Left lung (tissue), 10 donors: ENCODE measurements around the gene KRT28. TPM values are rescaled to one million over a fixed set of nuclear protein-coding genes. Genes with fewer than 3 reads are reported as not detected.

ENCODE experiments used
- ATAC-seq: fragments of 200-7000 bp; cut with Tn5 transposase; one replicate; pipeline ENCODE4 v1.9.1; 2020; ENCODE audit warnings: moderate library complexity
- DNase-seq, 4 donors: peaks; one replicate each; pipeline ENCODE4 v3.0.0-alpha.2; 2013 to 2020
- H3K27ac ChIP-seq, 2 donors: fragments of 200-600 bp; sonication (generic) in 1 of 2; one replicate each; pipeline versions ENCODE4 v1.5.0 to v1.8.0; 2020 to 2021
- H3K27me3 ChIP-seq, 2 donors: fragments of 200-600 bp; sonication (generic) in 1 of 2; one replicate each; pipeline versions ENCODE4 v1.5.0 to v1.8.0; 2020 to 2021
- H3K36me3 ChIP-seq, 2 donors: fragments of 200-600 bp; sonication (generic) in 1 of 2; one replicate each; pipeline versions ENCODE4 v1.5.0 to v1.8.0; 2020 to 2021
- H3K4me1 ChIP-seq, 2 donors: fragments of 200-600 bp; one replicate each; pipeline ENCODE4 v1.8.0; 2021
- H3K4me3 ChIP-seq, 2 donors: fragments of 200-600 bp; sonication (generic) in 1 of 2; one replicate each; pipeline versions ENCODE4 v1.5.0 to v1.8.0; 2020 to 2021; ENCODE audit warnings: mild to moderate bottlenecking in 1 of 2
- H3K9me3 ChIP-seq, 2 donors: fragments of 200-600 bp; sonication (generic) in 1 of 2; one replicate each; pipeline versions ENCODE4 v1.5.0 to v1.8.0; 2020 to 2021
- CTCF ChIP-seq, 2 donors: fragments of 200-600 bp; sonication (generic) in 1 of 2; IDR thresholded peaks; one replicate each; pipeline versions ENCODE4 v1.5.0 to v1.8.0; 2021; ENCODE audit warnings: antibody characterized with exemption in 2 of 2
- intact Hi-C, 2 donors: fragments of 100-400 bp; cut with DNase I; formaldehyde crosslinking; loops; one replicate each; pipeline versions ENCODE4 v1.11.2 to v1.14.2; 2022
- polyA plus RNA-seq, 6 donors: library from polyadenylated mRNA; unstranded; fragments of 120-200 nt; gene quantifications; one replicate each; pipeline ENCODE4 v1.2.1, GENCODE V29; 2013; ENCODE audit not compliant: insufficient read length in 6 of 6
- total RNA-seq, 2 donors: library from RNA; stranded (reverse); fragmentation: NEBNext Ultra II Directional; extraction: Animal tissue kit (Norgen Biotek cat#: 25700); gene quantifications; one replicate each; pipeline ENCODE4 v1.2.1, GENCODE V29; 2021
- donor health status: DM: no; HTN: yes; CAD: no.
- donor health status: DM: no; HTN: no; CAD: no.

KRT28 gene
- total and polyA plus RNA-seq, 8 donors = not detected

GRCh38 chr17:40841246-40841645 lies 41.5 kb upstream of the KRT28 start:
- no peak overlapping the region for H3K27ac ChIP-seq
- no peak overlapping the region for H3K4me3 ChIP-seq
- no peak for DNase-seq
- H3K36me3 ChIP-seq = no peaks in the 10 kb centered on the region
- intact Hi-C loops = no loop called here
- ATAC-seq = no peak
- H3K27me3 ChIP-seq = peaks cover 3 to 11% of the 10 kb centered on the region in 2 donors
- H3K9me3 ChIP-seq = no peaks in the 10 kb centered on the region
- TF ChIP-seq CTCF (IDR thresholded peaks at IDR 0.05) = no peak
- no peaks in the 10 kb centered on the region for H3K4me1 ChIP-seq

- Histone ChIP-seq H3K9me3 (no peaks in the 10 kb centered on the region), H3K27me3 (peaks cover 0 to 6% of the 10 kb centered on the region in 2 donors), H3K27ac (no peak overlapping the region), H3K36me3 (peaks cover 0 to 8% of the 10 kb centered on the region in 2 donors), H3K4me1 (no peaks in the 10 kb centered on the region), H3K4me3 (no peak overlapping the region)
- DNase-seq (no peak), ATAC-seq (no peak)
- intact Hi-C loops = no loop called here
- no peak for TF ChIP-seq CTCF (IDR thresholded peaks at IDR 0.05)
Observed at GRCh38 chr17:40839194-40839593, 39.4 kb upstream of the KRT28 start.

GRCh38 chr17:40836020-40836419 lies 36.3 kb upstream of the KRT28 start:
- Histone ChIP-seq H3K4me3 (no peak overlapping the region), H3K36me3 (peaks cover 0 to 9% of the 10 kb centered on the region in 2 donors), H3K27me3 (no peaks in the 10 kb centered on the region), H3K4me1 (no peaks in the 10 kb centered on the region), H3K27ac (no peak overlapping the region), H3K9me3 (no peaks in the 10 kb centered on the region)
- intact Hi-C loops = no loop called here
- no peak for TF ChIP-seq CTCF (IDR thresholded peaks at IDR 0.05)
- ATAC-seq (no peak), DNase-seq (no peak)

- Histone ChIP-seq H3K36me3 (peaks cover 0 to 9% of the 10 kb centered on the region in 2 donors), H3K27ac (no peak overlapping the region), H3K9me3 (no peaks in the 10 kb centered on the region), H3K27me3 (no peaks in the 10 kb centered on the region), H3K4me3 (no peak overlapping the region), H3K4me1 (no peaks in the 10 kb centered on the region)
- intact Hi-C loops = no loop called here
- TF ChIP-seq CTCF (IDR thresholded peaks at IDR 0.05) = no peak
- ATAC-seq (no peak), DNase-seq (no peak)
Observed at GRCh38 chr17:40833882-40834281, 34.1 kb upstream of the KRT28 start.

GRCh38 chr17:40832840-40833239 lies 33.1 kb upstream of the KRT28 start:
- Histone ChIP-seq H3K27me3 (no peaks in the 10 kb centered on the region), H3K9me3 (no peaks in the 10 kb centered on the region), H3K4me1 (no peaks in the 10 kb centered on the region), H3K36me3 (peaks cover 0 to 9% of the 10 kb centered on the region in 2 donors), H3K4me3 (no peak overlapping the region), H3K27ac (no peak overlapping the region)
- intact Hi-C loops = no loop called here
- ATAC-seq (no peak), DNase-seq (no peak)
- TF ChIP-seq CTCF (IDR thresholded peaks at IDR 0.05) = no peak
